Neural progenitor cell (in vitro differentiated cells): Measurements from ENCODE around the gene ASPHD2.

Experiments used
- EZH2 ChIP-seq: fragments of 200-600 bp; sonication (generic); IDR thresholded peaks from 2 replicates; pipeline ENCODE4 v1.6.1; 2017; ENCODE audit warnings: antibody characterized with exemption, mild to moderate bottlenecking, moderate library complexity
- EZH2phosphoT487 ChIP-seq: fragments of 200-600 bp; sonication (generic); IDR thresholded peaks from 2 replicates; pipeline ENCODE4 v1.6.1; 2017; ENCODE audit warnings: antibody characterized with exemption
- TF ChIP-seq, protein P1 (sequence below): fragments of 200-600 bp; sonication (generic); IDR thresholded peaks from 2 replicates; pipeline ENCODE4 v1.5.1; 2017; ENCODE audit warnings: antibody characterized with exemption, mild to moderate bottlenecking

DNA sequence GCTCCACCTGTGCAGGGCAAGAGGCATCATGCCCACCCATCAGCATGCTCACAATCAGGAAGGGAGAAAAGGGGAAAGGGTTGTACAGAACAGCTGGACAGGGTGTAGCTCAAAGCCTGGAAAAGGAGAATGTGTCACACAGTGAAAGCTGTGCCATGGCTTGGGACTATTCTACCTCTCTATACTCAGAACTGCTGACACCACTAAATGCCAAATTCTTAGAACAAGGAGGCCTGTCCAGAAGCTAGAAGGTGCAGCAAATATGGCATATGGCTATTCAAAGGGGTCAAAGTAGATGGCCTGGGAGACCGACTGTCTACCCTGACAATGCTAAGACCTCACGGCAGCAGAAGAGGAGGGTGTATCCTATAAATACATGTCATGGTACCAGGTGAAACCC, 41.7 kb downstream of the ASPHD2 start:
- TF ChIP-seq, protein P1, sequence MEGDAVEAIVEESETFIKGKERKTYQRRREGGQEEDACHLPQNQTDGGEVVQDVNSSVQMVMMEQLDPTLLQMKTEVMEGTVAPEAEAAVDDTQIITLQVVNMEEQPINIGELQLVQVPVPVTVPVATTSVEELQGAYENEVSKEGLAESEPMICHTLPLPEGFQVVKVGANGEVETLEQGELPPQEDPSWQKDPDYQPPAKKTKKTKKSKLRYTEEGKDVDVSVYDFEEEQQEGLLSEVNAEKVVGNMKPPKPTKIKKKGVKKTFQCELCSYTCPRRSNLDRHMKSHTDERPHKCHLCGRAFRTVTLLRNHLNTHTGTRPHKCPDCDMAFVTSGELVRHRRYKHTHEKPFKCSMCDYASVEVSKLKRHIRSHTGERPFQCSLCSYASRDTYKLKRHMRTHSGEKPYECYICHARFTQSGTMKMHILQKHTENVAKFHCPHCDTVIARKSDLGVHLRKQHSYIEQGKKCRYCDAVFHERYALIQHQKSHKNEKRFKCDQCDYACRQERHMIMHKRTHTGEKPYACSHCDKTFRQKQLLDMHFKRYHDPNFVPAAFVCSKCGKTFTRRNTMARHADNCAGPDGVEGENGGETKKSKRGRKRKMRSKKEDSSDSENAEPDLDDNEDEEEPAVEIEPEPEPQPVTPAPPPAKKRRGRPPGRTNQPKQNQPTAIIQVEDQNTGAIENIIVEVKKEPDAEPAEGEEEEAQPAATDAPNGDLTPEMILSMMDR: no peak
- TF ChIP-seq EZH2 (no peak), EZH2phosphoT487 (no peak)
